GM20000 (cell line): ENCODE measurements around the gene DNAH12.
"Not testable (repeated sequence)": the region's sequence is repeated elsewhere in the genome, so short reads cannot be mapped to it uniquely, and the experiment has no call there.

Experiments
- DNase-seq: peaks from one replicate; pipeline ENCODE4 v3.0.0; 2012; ENCODE audit warnings: low spot score
- TF ChIP-seq, protein P1 (sequence below): IDR thresholded peaks from 2 replicates; pipeline ENCODE4 v1.5.1; 2012; ENCODE audit warnings: mild to moderate bottlenecking, control low read depth; ENCODE audit errors: extremely low read depth, missing control alignments

The DNAH12 gene

DNA sequence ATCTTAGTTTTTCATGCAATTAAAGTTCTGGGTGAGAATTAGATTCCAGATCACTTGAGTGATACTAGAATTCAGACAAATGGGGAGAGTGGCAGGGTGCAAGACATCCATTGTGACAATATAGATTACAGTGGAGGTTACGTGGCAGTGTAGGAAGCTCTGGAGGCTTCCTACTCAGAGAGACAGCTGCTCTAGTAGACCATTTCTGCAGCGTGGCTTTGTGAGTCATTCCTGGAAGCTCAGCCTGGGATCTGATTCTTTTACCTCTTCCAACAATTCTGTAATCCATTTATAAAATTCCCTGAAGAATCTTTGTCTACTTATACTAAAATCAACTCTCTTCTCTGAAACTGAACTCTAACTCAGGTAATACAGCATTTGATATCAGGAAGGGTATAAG lies 161.2 kb downstream of the DNAH12 start:
- DNase-seq, result no peak
- TF ChIP-seq, protein P1, sequence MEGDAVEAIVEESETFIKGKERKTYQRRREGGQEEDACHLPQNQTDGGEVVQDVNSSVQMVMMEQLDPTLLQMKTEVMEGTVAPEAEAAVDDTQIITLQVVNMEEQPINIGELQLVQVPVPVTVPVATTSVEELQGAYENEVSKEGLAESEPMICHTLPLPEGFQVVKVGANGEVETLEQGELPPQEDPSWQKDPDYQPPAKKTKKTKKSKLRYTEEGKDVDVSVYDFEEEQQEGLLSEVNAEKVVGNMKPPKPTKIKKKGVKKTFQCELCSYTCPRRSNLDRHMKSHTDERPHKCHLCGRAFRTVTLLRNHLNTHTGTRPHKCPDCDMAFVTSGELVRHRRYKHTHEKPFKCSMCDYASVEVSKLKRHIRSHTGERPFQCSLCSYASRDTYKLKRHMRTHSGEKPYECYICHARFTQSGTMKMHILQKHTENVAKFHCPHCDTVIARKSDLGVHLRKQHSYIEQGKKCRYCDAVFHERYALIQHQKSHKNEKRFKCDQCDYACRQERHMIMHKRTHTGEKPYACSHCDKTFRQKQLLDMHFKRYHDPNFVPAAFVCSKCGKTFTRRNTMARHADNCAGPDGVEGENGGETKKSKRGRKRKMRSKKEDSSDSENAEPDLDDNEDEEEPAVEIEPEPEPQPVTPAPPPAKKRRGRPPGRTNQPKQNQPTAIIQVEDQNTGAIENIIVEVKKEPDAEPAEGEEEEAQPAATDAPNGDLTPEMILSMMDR, result no peak

DNA sequence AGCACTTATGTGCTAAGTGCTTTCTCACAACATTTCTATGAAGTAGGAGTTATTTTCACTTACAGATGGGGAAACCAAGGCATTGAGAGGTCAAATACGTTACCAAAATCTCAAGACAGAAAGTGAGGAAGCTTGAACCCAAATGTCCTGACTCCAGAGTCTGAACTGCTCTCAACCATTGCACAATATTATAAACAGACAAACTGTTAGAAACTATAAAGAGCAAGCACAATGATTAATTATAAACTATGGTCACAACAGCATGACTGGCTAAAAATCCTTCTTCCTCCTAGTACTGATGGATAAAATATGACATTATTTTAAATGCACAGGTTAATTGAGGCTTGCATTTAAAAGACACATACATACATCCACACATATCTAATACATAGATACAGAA lies 173.8 kb downstream of the DNAH12 start:
- TF ChIP-seq, protein P1, result no peak
- no peak for DNase-seq

DNA sequence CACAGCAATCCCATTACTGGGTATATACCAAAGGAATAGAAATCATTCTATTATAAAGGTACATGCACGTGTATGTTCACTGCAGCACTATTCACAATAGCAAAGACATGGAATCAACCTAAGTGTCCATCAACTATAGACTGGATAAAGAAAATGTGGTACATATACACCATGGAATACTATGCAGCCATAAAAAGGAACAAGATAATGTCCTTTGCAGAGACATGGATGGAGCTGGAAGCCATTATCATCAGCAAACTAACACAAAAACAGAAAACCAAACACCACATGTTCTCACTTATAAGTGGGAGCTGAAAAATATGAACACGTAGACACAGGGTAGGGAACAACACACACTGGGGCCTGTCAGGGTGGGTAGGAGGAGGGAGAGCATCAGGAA lies 179.1 kb downstream of the DNAH12 start:
- not testable (repeated sequence) for DNase-seq

DNA sequence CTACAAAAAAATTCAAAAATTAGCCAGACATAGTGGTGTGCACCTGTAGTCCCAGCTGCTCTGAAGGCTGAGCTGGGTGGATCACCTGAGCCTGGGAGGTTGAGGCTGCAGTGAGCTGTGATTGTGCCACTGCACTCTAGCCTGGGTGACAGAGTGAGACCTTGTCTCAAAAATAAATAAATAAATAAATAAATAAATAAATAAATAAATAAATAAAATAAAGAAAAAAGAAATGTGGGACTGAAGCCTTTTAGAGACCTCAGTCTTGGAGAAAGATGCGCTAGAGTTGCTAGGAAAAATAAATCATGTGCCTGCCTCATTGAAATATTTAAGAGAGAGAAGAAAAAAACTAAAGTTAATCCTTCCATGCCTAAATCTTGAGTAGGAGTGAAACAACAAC lies 187.9 kb downstream of the DNAH12 start:
- not testable (repeated sequence) for DNase-seq

DNA sequence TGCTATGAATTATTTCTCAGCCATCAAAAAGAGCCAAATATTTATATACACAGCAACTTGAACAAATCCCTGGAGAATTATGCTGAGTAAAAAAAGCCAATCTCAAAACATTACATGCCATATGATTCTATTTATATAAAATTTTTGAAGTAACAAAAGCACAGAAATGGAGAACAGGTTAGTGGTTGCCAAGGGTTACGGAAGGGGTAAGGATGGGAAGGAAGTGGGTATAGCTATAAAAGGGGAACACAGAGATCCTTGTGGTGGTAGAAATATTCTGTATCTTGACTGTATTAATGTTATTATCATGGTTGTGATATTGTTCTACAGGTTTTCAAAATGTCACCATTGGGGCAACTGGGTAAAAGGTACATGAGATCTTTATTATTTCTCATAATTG lies 189.4 kb downstream of the DNAH12 start:
- TF ChIP-seq, protein P1, result no peak
- no peak for DNase-seq

DNA sequence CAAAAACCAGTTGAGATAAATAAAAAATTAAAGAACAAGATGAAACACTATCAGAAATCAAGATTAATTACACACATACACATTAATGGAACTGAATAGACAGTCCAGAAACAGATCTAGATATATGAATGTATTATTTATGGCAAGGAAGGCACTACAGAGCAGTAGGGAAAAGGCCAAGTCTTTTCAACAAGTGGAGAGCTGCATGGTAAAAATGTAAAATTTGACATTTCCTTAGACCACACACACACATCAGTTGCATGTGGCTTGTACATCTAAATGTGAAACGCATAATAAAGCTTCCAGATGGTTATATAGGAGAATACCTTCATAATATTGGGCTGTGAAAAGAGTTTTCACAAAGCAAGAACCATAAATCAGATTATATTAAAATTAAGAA lies 193.9 kb downstream of the DNAH12 start:
- no peak for DNase-seq
- TF ChIP-seq, protein P1, result no peak

DNA sequence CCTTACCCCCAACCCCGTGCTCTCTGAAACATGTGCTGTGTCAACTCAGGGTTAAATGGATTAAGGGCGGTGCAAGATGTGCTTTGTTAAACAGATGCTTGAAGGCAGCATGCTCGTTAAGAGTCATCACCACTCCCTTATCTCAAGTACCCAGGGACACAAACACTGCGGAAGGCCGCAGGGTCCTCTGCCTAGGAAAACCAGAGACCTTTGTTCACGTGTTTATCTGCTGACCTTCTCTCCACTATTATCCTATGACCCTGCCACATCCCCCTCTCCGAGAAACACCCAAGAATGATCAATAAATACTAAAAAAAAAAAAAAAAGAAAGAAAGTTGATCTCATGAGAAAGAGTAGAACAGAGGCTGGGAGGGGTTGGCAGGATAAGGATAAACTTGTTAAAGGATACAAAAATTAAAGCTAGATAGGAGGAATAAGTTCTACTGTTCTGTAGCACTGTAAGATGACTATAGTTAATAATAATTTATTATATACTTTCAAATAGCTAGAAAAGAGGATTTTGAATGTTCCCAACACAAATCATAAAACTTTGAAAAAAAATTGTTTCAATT lies 205.0 kb downstream of the DNAH12 start:
- DNase-seq, result not testable (repeated sequence)

DNA sequence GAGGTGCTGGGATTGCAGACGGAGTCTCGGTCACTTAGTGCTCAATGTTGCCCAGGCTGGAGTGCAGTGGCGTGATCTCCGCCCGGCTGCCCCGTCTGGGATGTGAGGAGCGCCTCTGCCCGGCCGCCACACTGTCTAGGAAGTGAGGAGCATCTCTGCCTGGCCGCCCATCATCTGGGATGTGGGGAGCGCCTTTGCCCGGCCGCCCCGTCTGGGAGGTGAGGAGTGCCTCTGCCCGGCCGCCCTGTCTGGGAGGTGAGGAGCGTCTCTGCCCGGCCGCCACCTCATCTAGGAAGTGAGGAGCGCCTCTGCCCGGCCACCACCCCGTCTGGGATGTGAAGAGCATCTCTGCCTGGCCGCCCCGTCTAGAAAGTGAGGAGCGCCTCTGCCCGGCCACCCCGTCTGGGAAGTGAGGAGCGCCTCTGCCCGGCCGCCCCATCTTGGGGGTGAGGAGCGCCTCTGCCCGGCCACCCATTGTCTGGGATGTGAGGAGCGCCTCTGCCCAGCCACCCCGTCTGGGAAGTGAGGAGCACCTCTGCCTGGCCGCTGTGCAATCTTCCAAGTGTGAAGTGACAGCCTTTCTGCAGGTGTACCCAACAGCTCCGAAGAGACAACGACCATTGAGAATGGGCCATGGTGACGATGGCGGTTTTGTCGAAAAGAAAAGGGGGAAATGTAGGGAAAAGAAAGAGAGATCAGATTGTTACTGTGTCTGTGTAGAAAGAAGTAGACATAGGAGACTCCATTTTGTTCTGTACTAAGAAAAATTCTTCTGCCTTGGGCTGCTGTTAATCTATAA lies 205.7 kb downstream of the DNAH12 start:
- DNase-seq, result not testable (repeated sequence)

DNA sequence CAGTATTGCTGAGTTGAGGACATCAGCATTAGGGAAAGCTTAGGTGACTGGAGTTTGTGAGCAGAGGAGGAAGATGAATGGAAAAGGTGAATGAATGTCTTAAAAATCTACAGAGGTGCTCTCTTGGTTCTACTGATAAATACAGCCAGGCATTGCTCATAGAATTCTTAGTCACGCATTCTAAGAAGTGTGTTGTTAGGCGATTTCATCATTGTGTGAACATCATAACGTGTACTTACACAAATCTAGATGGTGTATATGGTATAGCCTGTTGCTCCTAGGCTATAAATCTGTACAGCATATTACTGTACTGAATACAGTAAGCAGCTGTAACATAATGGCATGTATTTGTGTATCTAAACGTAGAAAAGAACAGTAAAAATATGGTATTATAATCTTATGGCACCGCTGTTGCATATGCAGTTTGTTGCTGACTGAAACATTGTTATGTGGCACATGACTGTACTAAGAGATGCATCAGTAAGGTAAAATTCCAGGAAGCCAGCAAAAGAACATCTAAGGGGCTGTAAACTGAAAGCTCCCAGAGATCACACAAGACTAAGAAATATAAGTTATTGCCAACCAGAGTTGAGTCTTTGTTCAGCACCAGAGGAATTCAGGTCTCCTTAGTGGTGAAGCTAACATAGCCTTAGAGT lies 208.7 kb downstream of the DNAH12 start:
- TF ChIP-seq, protein P1, result no peak
- DNase-seq, result no peak
